GM18868 (cell line): ENCODE data around the gene SH3RF1.
A peak's percentile ranks its signal among the peaks of the same experiment; 100 is the strongest.
"Not testable (repeated sequence)": the region's sequence is repeated elsewhere in the genome, so short reads cannot be mapped to it uniquely, and the experiment has no call there.

ENCODE experiments used
- ATAC-seq: cut with Tn5 transposase; IDR thresholded peaks from one replicate; pipeline ENCODE4 v1.9.1; 2021; ENCODE audit warnings: mild to moderate bottlenecking, moderate library complexity; ENCODE audit not compliant: unreplicated experiment

The SH3RF1 gene

GRCh38 chr4:169270810-169271691 is at the start of gene SH3RF1:
TSS of gene SH3RF1 (minus strand) at chr4:169270956. CDS start at chr4:169269212, 1,744 bp downstream.
- ATAC-seq, result peak; percentile 52

GRCh38 chr4:169315530-169316343 is 45.0 kb upstream of the SH3RF1 start:
- no peak for ATAC-seq

GRCh38 chr4:169314906-169315305 is 44.1 kb upstream of the SH3RF1 start:
- ATAC-seq, result no peak

GRCh38 chr4:169313732-169314131 is 43.0 kb upstream of the SH3RF1 start:
- ATAC-seq, result no peak

GRCh38 chr4:169312690-169313422 is 42.1 kb upstream of the SH3RF1 start:
- ATAC-seq, result no peak

DNA sequence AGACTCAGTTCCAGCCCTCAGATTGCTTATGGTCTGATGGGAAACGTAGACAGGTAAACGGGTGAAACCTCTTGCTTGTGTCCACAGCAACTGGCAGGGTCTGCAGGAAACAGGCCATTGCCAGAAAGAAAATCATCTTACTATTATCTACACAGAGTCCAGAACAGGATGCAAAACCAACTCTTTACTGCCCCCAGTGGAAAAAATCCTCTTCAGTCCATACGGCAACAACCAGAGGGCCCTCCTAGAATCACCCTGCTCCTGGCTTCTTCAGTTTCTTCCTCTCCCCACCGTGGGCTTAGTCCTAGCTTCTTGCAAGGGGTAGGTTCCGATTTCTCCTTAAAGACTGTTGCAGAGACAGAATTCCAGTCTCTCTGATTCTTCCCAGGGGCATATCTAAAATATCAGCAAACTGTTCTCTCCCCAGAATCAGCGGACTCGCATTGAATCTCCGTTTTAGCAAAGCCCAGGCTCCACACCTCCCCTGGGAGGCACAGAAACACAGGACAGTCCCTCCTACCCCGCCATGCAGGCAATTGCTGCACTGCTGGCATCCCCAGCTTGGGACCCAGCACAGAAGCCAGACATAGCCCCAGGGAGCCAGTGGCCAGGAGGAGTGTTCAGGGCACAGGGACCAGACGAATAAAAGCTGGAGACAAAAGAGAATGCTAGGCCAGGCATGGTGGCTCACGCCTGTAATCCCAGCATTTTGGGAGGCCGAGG is 41.0 kb upstream of the SH3RF1 start:
- peak; percentile 96 for ATAC-seq

GRCh38 chr4:169309326-169309967 is 38.7 kb upstream of the SH3RF1 start:
- ATAC-seq, result no peak

GRCh38 chr4:169307576-169307975 is 36.8 kb upstream of the SH3RF1 start:
- ATAC-seq, result no peak

DNA sequence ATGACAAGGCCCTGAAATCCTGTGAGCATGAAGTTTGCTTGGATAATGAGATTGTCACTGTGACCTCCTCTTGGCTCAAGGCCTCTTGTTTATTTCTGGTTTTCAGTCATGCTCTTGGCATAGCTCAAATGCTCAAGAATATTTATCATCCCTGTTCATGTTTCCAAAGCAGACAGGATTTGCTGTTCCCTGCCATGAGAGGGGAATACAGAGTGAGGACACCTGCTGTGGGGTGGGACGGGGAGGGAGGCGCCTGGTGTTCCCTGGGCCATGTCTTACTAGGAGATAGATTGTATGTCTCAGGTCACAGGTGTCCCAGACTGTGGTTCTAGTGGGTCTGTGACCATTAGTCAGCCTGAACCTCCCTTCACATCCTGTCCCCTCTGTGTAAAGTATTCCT is 34.9 kb upstream of the SH3RF1 start:
- no peak for ATAC-seq

GRCh38 chr4:169305173-169305572 is 34.4 kb upstream of the SH3RF1 start:
- ATAC-seq, result no peak

DNA sequence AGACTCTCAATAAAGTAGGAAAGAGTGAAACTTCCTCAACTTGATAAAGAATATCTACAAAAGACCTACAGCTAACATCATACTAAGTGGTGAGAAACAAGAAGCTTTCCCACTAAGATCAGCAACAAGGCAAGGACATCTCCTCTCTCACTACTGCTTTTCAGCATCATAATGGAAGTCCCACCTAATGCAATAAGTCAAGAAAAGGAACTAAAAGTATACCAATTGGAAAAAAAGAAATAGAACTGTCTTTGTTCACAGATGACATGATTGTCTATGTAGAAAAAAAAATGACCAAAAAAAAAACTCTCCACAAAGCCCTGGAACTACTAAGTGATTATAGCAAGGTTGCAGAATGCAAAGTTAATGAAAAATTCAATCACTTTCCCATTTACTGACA is 25.1 kb upstream of the SH3RF1 start:
- peak; percentile 50 for ATAC-seq

GRCh38 chr4:169293343-169294176 is 22.8 kb upstream of the SH3RF1 start:
- peak; percentile 89 for ATAC-seq

GRCh38 chr4:169287983-169288382 is 17.2 kb upstream of the SH3RF1 start:
- not testable (repeated sequence) for ATAC-seq

- no peak for ATAC-seq
Observed at GRCh38 chr4:169286562-169287301, 16.0 kb upstream of the SH3RF1 start.

- ATAC-seq, result no peak
Observed at GRCh38 chr4:169283114-169283509, 12.4 kb upstream of the SH3RF1 start.

- peak; percentile 77 for ATAC-seq
Observed at GRCh38 chr4:169282429-169283113, 11.8 kb upstream of the SH3RF1 start.

- ATAC-seq, result no peak
Observed at GRCh38 chr4:169279108-169279507, 8.4 kb upstream of the SH3RF1 start.

- no peak for ATAC-seq
Observed at GRCh38 chr4:169278624-169279023, 7.9 kb upstream of the SH3RF1 start.
